Measurements from ENCODE around the gene PTEN.

Gene PTEN

GRCh38 chr10:87957702-87958101 lies 94.3 kb downstream of the PTEN start:
- FAIRE-seq (peak; percentile 69), DNase-seq (ENCODE audit: insufficient read length, low spot score) (no peak)
- TF ChIP-seq POU2F2 (IDR thresholded peaks at IDR 0.05; ENCODE audit: low read depth, low read length), result no peak
- no peak for TF ChIP-seq TAF1 (IDR thresholded peaks at IDR 0.05; ENCODE audit: low read depth, low read length)
- no peak for TF ChIP-seq SPI1 (IDR thresholded peaks at IDR 0.05; ENCODE audit: low read depth, low read length)
- TF ChIP-seq POLR2AphosphoS5 (IDR thresholded peaks at IDR 0.05; ENCODE audit: low read depth, low read length), result no peak

- TF ChIP-seq POLR2AphosphoS5 (IDR thresholded peaks at IDR 0.05; ENCODE audit: low read depth, low read length) (no peak), TAF1 (IDR thresholded peaks at IDR 0.05; ENCODE audit: low read depth, low read length) (no peak), POU2F2 (IDR thresholded peaks at IDR 0.05; ENCODE audit: low read depth, low read length) (no peak), PAX5 (IDR thresholded peaks at IDR 0.05; ENCODE audit: insufficient read depth, low read length, severe bottlenecking) (no peak), POLR2A (IDR thresholded peaks at IDR 0.05; ENCODE audit: low read depth, low read length) (no peak), SPI1 (IDR thresholded peaks at IDR 0.05; ENCODE audit: low read depth, low read length) (no peak)
- FAIRE-seq (no peak), DNase-seq (ENCODE audit: insufficient read length, low spot score) (no peak)
Observed at GRCh38 chr10:87960230-87960629, 96.8 kb downstream of the PTEN start.

- FAIRE-seq, result no peak
- DNase-seq (ENCODE audit: insufficient read length, low spot score), result no peak
- TF ChIP-seq PAX5 (IDR thresholded peaks at IDR 0.05; ENCODE audit: insufficient read depth, low read length, severe bottlenecking), result no peak
- no peak for TF ChIP-seq TAF1 (IDR thresholded peaks at IDR 0.05; ENCODE audit: low read depth, low read length)
- TF ChIP-seq SPI1 (IDR thresholded peaks at IDR 0.05; ENCODE audit: low read depth, low read length), result no peak
- TF ChIP-seq POLR2AphosphoS5 (IDR thresholded peaks at IDR 0.05; ENCODE audit: low read depth, low read length), result no peak
- no peak for TF ChIP-seq POU2F2 (IDR thresholded peaks at IDR 0.05; ENCODE audit: low read depth, low read length)
- TF ChIP-seq POLR2A (IDR thresholded peaks at IDR 0.05; ENCODE audit: low read depth, low read length), result no peak
Observed at GRCh38 chr10:87961314-87961713, 97.9 kb downstream of the PTEN start.

GRCh38 chr10:87966459-87966858 lies 103.0 kb downstream of the PTEN start:
- TF ChIP-seq SPI1 (IDR thresholded peaks at IDR 0.05; ENCODE audit: low read depth, low read length) (no peak), PAX5 (IDR thresholded peaks at IDR 0.05; ENCODE audit: insufficient read depth, low read length, severe bottlenecking) (no peak), POLR2AphosphoS5 (IDR thresholded peaks at IDR 0.05; ENCODE audit: low read depth, low read length) (no peak), POU2F2 (IDR thresholded peaks at IDR 0.05; ENCODE audit: low read depth, low read length) (no peak), TAF1 (IDR thresholded peaks at IDR 0.05; ENCODE audit: low read depth, low read length) (no peak), POLR2A (IDR thresholded peaks at IDR 0.05; ENCODE audit: low read depth, low read length) (no peak)
- no peak for FAIRE-seq
- DNase-seq (ENCODE audit: insufficient read length, low spot score), result no peak

GRCh38 chr10:87973635-87974034 lies 110.2 kb downstream of the PTEN start:
- no peak for FAIRE-seq
- TF ChIP-seq POLR2AphosphoS5 (IDR thresholded peaks at IDR 0.05; ENCODE audit: low read depth, low read length) (no peak), POLR2A (IDR thresholded peaks at IDR 0.05; ENCODE audit: low read depth, low read length) (no peak), SPI1 (IDR thresholded peaks at IDR 0.05; ENCODE audit: low read depth, low read length) (no peak), TAF1 (IDR thresholded peaks at IDR 0.05; ENCODE audit: low read depth, low read length) (no peak), PAX5 (IDR thresholded peaks at IDR 0.05; ENCODE audit: insufficient read depth, low read length, severe bottlenecking) (no peak), POU2F2 (IDR thresholded peaks at IDR 0.05; ENCODE audit: low read depth, low read length) (no peak)

GRCh38 chr10:87974130-87974529 lies 110.7 kb downstream of the PTEN start:
- FAIRE-seq (no peak), DNase-seq (ENCODE audit: insufficient read length, low spot score) (no peak)
- TF ChIP-seq POLR2AphosphoS5 (IDR thresholded peaks at IDR 0.05; ENCODE audit: low read depth, low read length) (no peak), TAF1 (IDR thresholded peaks at IDR 0.05; ENCODE audit: low read depth, low read length) (no peak), PAX5 (IDR thresholded peaks at IDR 0.05; ENCODE audit: insufficient read depth, low read length, severe bottlenecking) (no peak), SPI1 (IDR thresholded peaks at IDR 0.05; ENCODE audit: low read depth, low read length) (no peak), POU2F2 (IDR thresholded peaks at IDR 0.05; ENCODE audit: low read depth, low read length) (no peak), POLR2A (IDR thresholded peaks at IDR 0.05; ENCODE audit: low read depth, low read length) (no peak)

More at GRCh38 chr10:87973635-87974034, 110.2 kb downstream of the PTEN start:
- no peak for DNase-seq (ENCODE audit: insufficient read length, low spot score)

GRCh38 chr10:87974769-87975168 lies 111.3 kb downstream of the PTEN start:
- TF ChIP-seq SPI1 (IDR thresholded peaks at IDR 0.05; ENCODE audit: low read depth, low read length), result no peak
- TF ChIP-seq POU2F2 (IDR thresholded peaks at IDR 0.05; ENCODE audit: low read depth, low read length), result no peak
- TF ChIP-seq TAF1 (IDR thresholded peaks at IDR 0.05; ENCODE audit: low read depth, low read length), result no peak
- TF ChIP-seq POLR2AphosphoS5 (IDR thresholded peaks at IDR 0.05; ENCODE audit: low read depth, low read length), result no peak
- TF ChIP-seq POLR2A (IDR thresholded peaks at IDR 0.05; ENCODE audit: low read depth, low read length), result no peak
- FAIRE-seq (peak; percentile 38), DNase-seq (ENCODE audit: insufficient read length, low spot score) (no peak)

- TF ChIP-seq PAX5 (IDR thresholded peaks at IDR 0.05; ENCODE audit: insufficient read depth, low read length, severe bottlenecking), result no peak
- FAIRE-seq (no peak), DNase-seq (ENCODE audit: insufficient read length, low spot score) (no peak)
Observed at GRCh38 chr10:87976101-87976743, 112.8 kb downstream of the PTEN start.

- FAIRE-seq (no peak), DNase-seq (ENCODE audit: insufficient read length, low spot score) (no peak)
- no peak for TF ChIP-seq POLR2AphosphoS5 (IDR thresholded peaks at IDR 0.05; ENCODE audit: low read depth, low read length)
- no peak for TF ChIP-seq POU2F2 (IDR thresholded peaks at IDR 0.05; ENCODE audit: low read depth, low read length)
- TF ChIP-seq PAX5 (IDR thresholded peaks at IDR 0.05; ENCODE audit: insufficient read depth, low read length, severe bottlenecking), result no peak
- no peak for TF ChIP-seq POLR2A (IDR thresholded peaks at IDR 0.05; ENCODE audit: low read depth, low read length)
- no peak for TF ChIP-seq TAF1 (IDR thresholded peaks at IDR 0.05; ENCODE audit: low read depth, low read length)
- no peak for TF ChIP-seq SPI1 (IDR thresholded peaks at IDR 0.05; ENCODE audit: low read depth, low read length)
Observed at GRCh38 chr10:87978166-87978565, 114.7 kb downstream of the PTEN start.

GRCh38 chr10:87979847-87980246 lies 116.4 kb downstream of the PTEN start:
- DNase-seq (ENCODE audit: insufficient read length, low spot score), result no peak
- FAIRE-seq, result peak; percentile 77
- TF ChIP-seq SPI1 (IDR thresholded peaks at IDR 0.05; ENCODE audit: low read depth, low read length) (no peak), POLR2AphosphoS5 (IDR thresholded peaks at IDR 0.05; ENCODE audit: low read depth, low read length) (no peak), TAF1 (IDR thresholded peaks at IDR 0.05; ENCODE audit: low read depth, low read length) (no peak)
